K562 (cell line): ENCODE results near the gene PEAR1. TPM values are rescaled to one million over a fixed set of nuclear protein-coding genes. Genes with fewer than 3 reads are reported as not detected.

ENCODE experiments used
- ATAC-seq: fragments of 200-7000 bp; cut with Tn5 transposase; 3 replicates; pipeline ENCODE4 v1.9.1; 2020; ENCODE audit warnings: moderate library complexity
- BruUV-seq: library from RNA; stranded (reverse); fragments of 400-500 nt; replicated peaks from 2 replicates; lab custom pipeline; 2021; lab: Mats Ljungman, UMichigan
- CTCF ChIA-PET: fragments of 300-600 bp; formaldehyde crosslinking; extraction: SDS; loops from one replicate; lab custom pipeline; 2021; ENCODE audit warnings: low intra/inter-chr PET ratio; lab: Yijun Ruan, JAX
- POLR2A ChIA-PET: fragments of 300-600, 350-650 bp; sonication (Branson Sonifier 250); formaldehyde crosslinking; extraction: SDS; loops from one replicate; lab custom pipeline; 2021; ENCODE audit warnings: antibody characterized with exemption, inconsistent platforms; lab: Yijun Ruan, JAX
- DNase-seq, 4 experiments: peaks; one replicate each; pipeline versions ENCODE4 v3.0.0 to v3.0.0-alpha.2; 2011 to 2018; ENCODE audit warnings: low spot score in 3 of 4, mixed read lengths in 3 of 4; ENCODE audit errors: extremely low read depth in 1 of 4
- FAIRE-seq: peaks from 2 replicates; lab custom pipeline; 2011; peaks lifted over from hg19 to GRCh38; lab: Jason Lieb, UNC
- H2AFZ ChIP-seq: 2 replicates; pipeline ENCODE4 v1.6.0; 2011; ENCODE audit warnings: low read depth, low read length, control low read depth, inconsistent platforms
- H3K27ac ChIP-seq: fragments of 200-600 bp; 3 replicates; pipeline ENCODE4 v1.8.0; 2011; ENCODE audit warnings: low read depth, mild to moderate bottlenecking, control low read depth, inconsistent platforms, low read length, moderate library complexity, mixed read lengths; ENCODE audit errors: extremely low read depth
- H3K27me3 ChIP-seq, 2 experiments: fragments of 300-600 bp in 1 of 2; 2 replicates in 1 of 2; 3 replicates in 1 of 2; pipeline versions ENCODE4 v1.6.0 to v1.8.0; 2011; ENCODE audit warnings: inconsistent platforms in 2 of 2, low read length in 2 of 2, mild to moderate bottlenecking in 1 of 2, mixed read lengths in 1 of 2, moderate library complexity in 1 of 2; ENCODE audit not compliant: control insufficient read depth in 2 of 2, insufficient read depth in 2 of 2
- H3K36me3 ChIP-seq: fragments of 300-600 bp; 3 replicates; pipeline ENCODE4 v1.8.0; 2011; ENCODE audit warnings: mild to moderate bottlenecking, low read length, inconsistent platforms; ENCODE audit not compliant: control insufficient read depth, insufficient read depth
- H3K4me1 ChIP-seq, 2 experiments: fragments of 200-600 bp in 1 of 2; replicated peaks in 1 of 2; 2 replicates in 1 of 2; 3 replicates in 1 of 2; pipeline versions ENCODE4 v1.5.1 to v1.8.0; 2011; ENCODE audit warnings: inconsistent platforms in 2 of 2, low read length in 2 of 2, mild to moderate bottlenecking in 1 of 2, mixed read lengths in 1 of 2, moderate library complexity in 1 of 2; ENCODE audit not compliant: control insufficient read depth in 2 of 2, insufficient read depth in 2 of 2
- H3K4me2 ChIP-seq: 2 replicates; pipeline ENCODE4 v1.6.1; 2011; ENCODE audit warnings: low read length, control low read depth, inconsistent platforms, mixed read lengths; ENCODE audit not compliant: insufficient read depth
- H3K4me3 ChIP-seq: fragments of 200-600 bp; sonication (generic), shearing (Covaris generic); 2 replicates; pipeline ENCODE4 v1.5.1; 2016; ENCODE audit warnings: control low read depth, inconsistent platforms
- H3K79me2 ChIP-seq: fragments of 200-600 bp; 3 replicates; pipeline ENCODE4 v1.8.0; 2011; ENCODE audit warnings: low read length, inconsistent platforms; ENCODE audit not compliant: control insufficient read depth, insufficient read depth
- H3K9ac ChIP-seq, 2 experiments: 2 replicates each; pipeline versions ENCODE4 v1.6.0 to v1.6.1; 2011; ENCODE audit warnings: low read depth in 2 of 2, low read length in 2 of 2, control low read depth in 1 of 2, inconsistent platforms in 1 of 2, mild to moderate bottlenecking in 1 of 2, mixed read lengths in 1 of 2; ENCODE audit not compliant: insufficient read depth in 1 of 2
- H3K9me1 ChIP-seq: one replicate; pipeline ENCODE4 v1.6.0; 2011; ENCODE audit warnings: inconsistent platforms, mild to moderate bottlenecking, low read length, moderate library complexity; ENCODE audit not compliant: control insufficient read depth, insufficient read depth
- H3K9me3 ChIP-seq: replicated peaks from 2 replicates; pipeline ENCODE4 v1.5.1; 2011; ENCODE audit warnings: low read depth, low read length, inconsistent platforms; ENCODE audit not compliant: control insufficient read depth, insufficient read depth
- H4K20me1 ChIP-seq: replicated peaks from 2 replicates; pipeline ENCODE4 v1.6.1; 2011; ENCODE audit warnings: low read length, inconsistent platforms, mixed read lengths; ENCODE audit not compliant: control insufficient read depth, insufficient read depth
- CHD2 ChIP-seq: IDR thresholded peaks from 2 replicates; pipeline ENCODE4 v1.6.1; 2011; ENCODE audit warnings: low read depth, low read length
- HNRNPH1 ChIP-seq: fragments of 200-400 bp; formaldehyde crosslinking; optimal IDR thresholded peaks from 2 replicates; pipeline ENCODE3; 2017; ENCODE audit warnings: low read depth, mild to moderate bottlenecking, low read length, moderate library complexity
- SAFB2 ChIP-seq: fragments of 200-400 bp; formaldehyde crosslinking; IDR thresholded peaks from 2 replicates; pipeline ENCODE4 v1.6.1; 2018; ENCODE audit warnings: borderline replicate concordance, low read length, low read depth, moderate library complexity; ENCODE audit not compliant: severe bottlenecking
- ZNF217 ChIP-seq: sonication (generic); formaldehyde crosslinking; IDR thresholded peaks from 2 replicates; pipeline ENCODE4 v1.8.0; 2022; ENCODE audit warnings: mild to moderate bottlenecking, missing genetic modification reagents
- ZNF311 ChIP-seq: fragments of 250-450 bp; sonication (Bioruptor Pico); IDR thresholded peaks from 2 replicates; pipeline ENCODE4 v1.4.0; 2020; ENCODE audit warnings: mild to moderate bottlenecking, moderate library complexity
- ZNF354B ChIP-seq: fragments of 250-450 bp; sonication (Bioruptor Pico); IDR thresholded peaks from 2 replicates; pipeline ENCODE4 v1.4.0; 2020
- WGBS: fragments of 100-300 bp; shearing (Covaris generic); methylation state at CpG from one replicate; pipeline ENCODE4 v1.1.6; 2016; ENCODE audit warnings: low coverage, mixed read lengths; ENCODE audit not compliant: insufficient coverage; ENCODE audit errors: missing lambda C conversion rate; 5-methylcytosine and 5-hydroxymethylcytosine counted together
- in situ Hi-C: fragments of 300-500 bp; cut with MboI; formaldehyde crosslinking; loops from 4 replicates; pipeline ENCODE4 v1.15.0; 2018; ENCODE audit warnings: inconsistent platforms, mixed read lengths
- intact Hi-C: fragments of 100-400 bp; cut with micrococcal nuclease; formaldehyde crosslinking; loops from 2 replicates; pipeline ENCODE4 v1.14.2; 2022
- polyA plus RNA-seq, 8 experiments: library from polyadenylated mRNA; depleted of rRNA in 4 of 8; stranded (reverse) in 5 of 8; unstranded in 3 of 8; fragments of >200 nt; fragmentation: Nextera tagmentation in 2 of 8; fragmentation: Illumina TruSeq in 1 of 8; extraction: Ambion mirVana in 2 of 8; extraction: Trizol in 1 of 8; gene quantifications; 2 replicates each; pipeline versions ENCODE4 v1.2.1 to v1.2.3, GENCODE V29; 2011 to 2014; ENCODE audit warnings: inconsistent platforms in 1 of 8, missing spikeins in 1 of 8
- total RNA-seq, 7 experiments: library from RNA; depleted of rRNA in 6 of 7; stranded (reverse); fragments of >200 nt in 6 of 7; fragmentation: Illumina TruSeq in 2 of 7; extraction: Trizol in 2 of 7; gene quantifications; 2 replicates each; pipeline versions ENCODE4 v1.2.1 to v1.2.3, GENCODE V29; 2011 to 2021; ENCODE audit warnings: low replicate concordance in 1 of 7
- TF ChIP-seq, protein P1 (sequence below): IDR thresholded peaks from 3 replicates; pipeline ENCODE4 v1.6.1; 2011; ENCODE audit warnings: borderline replicate concordance, mild to moderate bottlenecking; ENCODE audit not compliant: insufficient read length, insufficient read depth
- TF ChIP-seq, protein P2 (sequence below): sonication (generic); formaldehyde crosslinking; IDR thresholded peaks from 2 replicates; pipeline ENCODE4 v1.8.1; 2023; ENCODE audit warnings: mild to moderate bottlenecking, missing genetic modification reagents
- TF ChIP-seq, protein P3 (sequence below): fragments of 450-650 bp; formaldehyde crosslinking; IDR thresholded peaks from 2 replicates; pipeline ENCODE4 v1.4.0; 2020; ENCODE audit warnings: mild to moderate bottlenecking

PEAR1 gene
- total and polyA plus RNA-seq, 9 of the 15 experiments (the other 6 are each of a cell fraction or from before 2014, with no cell fraction given), result 0.87 to 13.9 (median 6.1) TPM

DNA sequence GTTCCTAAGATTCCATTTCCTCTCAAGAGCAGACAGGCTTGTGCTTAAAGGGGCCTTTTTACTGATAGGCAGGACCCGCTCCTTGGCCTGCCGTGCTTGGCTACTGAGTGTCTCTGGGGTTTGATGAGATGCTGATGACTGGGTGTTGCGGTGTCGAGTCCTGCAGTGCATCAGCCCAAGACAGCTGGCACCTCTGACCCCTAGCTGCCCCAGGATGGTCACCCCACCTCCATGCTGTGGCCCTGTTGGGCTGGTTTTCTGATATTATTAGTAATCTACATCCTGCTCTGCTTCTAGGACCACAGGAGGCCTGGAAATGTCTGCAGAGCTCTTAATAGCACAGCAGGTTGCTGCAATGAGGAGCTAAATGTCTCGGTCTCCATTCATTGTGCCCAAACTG, 55.6 kb downstream of the PEAR1 start:
- CTCF ChIA-PET, result no interaction called here
- DNase-seq (no peak), ATAC-seq (no peak; the same call in 2 of the 3 replicates), FAIRE-seq (no peak)
- H2AFZ ChIP-seq, result no peak overlapping the region
- TF ChIP-seq SAFB2, result no peak
- no peak for TF ChIP-seq HNRNPH1
- TF ChIP-seq, protein P1, sequence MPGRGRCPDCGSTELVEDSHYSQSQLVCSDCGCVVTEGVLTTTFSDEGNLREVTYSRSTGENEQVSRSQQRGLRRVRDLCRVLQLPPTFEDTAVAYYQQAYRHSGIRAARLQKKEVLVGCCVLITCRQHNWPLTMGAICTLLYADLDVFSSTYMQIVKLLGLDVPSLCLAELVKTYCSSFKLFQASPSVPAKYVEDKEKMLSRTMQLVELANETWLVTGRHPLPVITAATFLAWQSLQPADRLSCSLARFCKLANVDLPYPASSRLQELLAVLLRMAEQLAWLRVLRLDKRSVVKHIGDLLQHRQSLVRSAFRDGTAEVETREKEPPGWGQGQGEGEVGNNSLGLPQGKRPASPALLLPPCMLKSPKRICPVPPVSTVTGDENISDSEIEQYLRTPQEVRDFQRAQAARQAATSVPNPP, result no peak
- TF ChIP-seq ZNF311 (CRISPR knock-in tag), result no peak
- TF ChIP-seq ZNF354B (CRISPR knock-in tag), result no peak
- TF ChIP-seq, protein P2, sequence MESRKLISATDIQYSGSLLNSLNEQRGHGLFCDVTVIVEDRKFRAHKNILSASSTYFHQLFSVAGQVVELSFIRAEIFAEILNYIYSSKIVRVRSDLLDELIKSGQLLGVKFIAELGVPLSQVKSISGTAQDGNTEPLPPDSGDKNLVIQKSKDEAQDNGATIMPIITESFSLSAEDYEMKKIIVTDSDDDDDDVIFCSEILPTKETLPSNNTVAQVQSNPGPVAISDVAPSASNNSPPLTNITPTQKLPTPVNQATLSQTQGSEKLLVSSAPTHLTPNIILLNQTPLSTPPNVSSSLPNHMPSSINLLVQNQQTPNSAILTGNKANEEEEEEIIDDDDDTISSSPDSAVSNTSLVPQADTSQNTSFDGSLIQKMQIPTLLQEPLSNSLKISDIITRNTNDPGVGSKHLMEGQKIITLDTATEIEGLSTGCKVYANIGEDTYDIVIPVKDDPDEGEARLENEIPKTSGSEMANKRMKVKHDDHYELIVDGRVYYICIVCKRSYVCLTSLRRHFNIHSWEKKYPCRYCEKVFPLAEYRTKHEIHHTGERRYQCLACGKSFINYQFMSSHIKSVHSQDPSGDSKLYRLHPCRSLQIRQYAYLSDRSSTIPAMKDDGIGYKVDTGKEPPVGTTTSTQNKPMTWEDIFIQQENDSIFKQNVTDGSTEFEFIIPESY (CRISPR knock-in tag), result no peak
- TF ChIP-seq CHD2, result no peak
- TF ChIP-seq, protein P3, sequence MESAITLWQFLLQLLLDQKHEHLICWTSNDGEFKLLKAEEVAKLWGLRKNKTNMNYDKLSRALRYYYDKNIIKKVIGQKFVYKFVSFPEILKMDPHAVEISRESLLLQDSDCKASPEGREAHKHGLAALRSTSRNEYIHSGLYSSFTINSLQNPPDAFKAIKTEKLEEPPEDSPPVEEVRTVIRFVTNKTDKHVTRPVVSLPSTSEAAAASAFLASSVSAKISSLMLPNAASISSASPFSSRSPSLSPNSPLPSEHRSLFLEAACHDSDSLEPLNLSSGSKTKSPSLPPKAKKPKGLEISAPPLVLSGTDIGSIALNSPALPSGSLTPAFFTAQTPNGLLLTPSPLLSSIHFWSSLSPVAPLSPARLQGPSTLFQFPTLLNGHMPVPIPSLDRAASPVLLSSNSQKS, result no peak
- TF ChIP-seq ZNF217 (CRISPR knock-in tag), result no peak
- intact Hi-C loops, result no loop called here
- H3K9ac ChIP-seq, result no peak overlapping the region
- H3K27me3 ChIP-seq, result no peaks in the 10 kb centered on the region
- no peaks in the 10 kb centered on the region for H4K20me1 ChIP-seq
- in situ Hi-C loops, result no loop called here
- H3K4me2 ChIP-seq, result no peak overlapping the region
- no peaks in the 10 kb centered on the region for H3K9me1 ChIP-seq
- H3K79me2 ChIP-seq, result no peaks in the 10 kb centered on the region
- POLR2A ChIA-PET, result interaction anchor here (1.2 to 1.4 kb wide), 3 partner anchors 10 to 14 kb away, joined by 3 to 6 read pairs (median 5); no protein-coding TSS in a partner anchor
- no TSS peak for BruUV-seq
- peaks cover 2 to 4% of the 10 kb centered on the region in 2 experiments; a peak in 3 of 5 replicates for H3K4me1 ChIP-seq
- 76% methylated on average over 5 of the region's 5 CpGs for WGBS
- H3K4me3 ChIP-seq, result no peak overlapping the region
- H3K27ac ChIP-seq, result no peak overlapping the region
- peaks cover 57% of the 10 kb centered on the region; the same call in 2 of the 3 replicates for H3K36me3 ChIP-seq
- H3K9me3 ChIP-seq, result no peaks in the 10 kb centered on the region
